CD4-positive, alpha-beta T cell treated with Interleukin-12 subunit alpha and Interleukin-12 subunit beta, for 1 hour (primary cell): Measurements from ENCODE around the gene ARHGAP23.
"Not testable (repeated sequence)": the region's sequence is repeated elsewhere in the genome, so short reads cannot be mapped to it uniquely, and the experiment has no call there.

Experiments
- DNase-seq: peaks from one replicate; pipeline ENCODE4 v3.0.0-alpha.2; 2020

The ARHGAP23 gene

DNA sequence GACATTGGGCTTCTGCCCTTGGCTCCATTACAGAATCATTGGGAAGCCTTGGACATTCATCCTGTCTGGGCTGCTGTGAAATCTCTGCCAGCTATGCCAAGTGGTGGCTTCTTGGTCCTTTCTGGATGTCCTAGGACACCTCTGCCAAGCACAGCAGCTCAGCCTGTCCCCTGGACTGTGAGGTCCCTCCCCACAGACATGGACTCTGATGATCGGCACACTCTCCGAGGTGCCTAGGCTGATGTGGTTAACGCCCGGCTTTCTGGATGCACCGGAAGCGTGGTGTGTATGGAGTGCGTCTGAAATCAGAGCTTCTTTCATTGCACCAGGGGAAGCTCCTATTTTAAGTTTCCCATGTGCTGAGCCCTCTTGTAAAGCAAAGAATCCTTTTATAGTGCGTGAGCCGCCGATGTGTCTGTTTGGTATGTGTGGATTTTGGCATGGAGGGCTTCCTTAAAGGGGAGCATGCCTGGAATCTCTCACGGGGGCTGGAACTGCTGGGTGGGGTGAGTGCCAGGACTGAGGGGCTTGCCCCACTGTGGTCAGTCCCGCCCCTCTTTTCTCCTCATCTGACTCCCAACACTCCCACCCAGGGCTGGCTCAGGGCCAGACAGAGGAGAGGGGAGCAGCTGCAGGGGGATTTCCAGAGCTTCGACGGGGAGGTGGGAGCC, 7.0 kb upstream of the ARHGAP23 start:
- no peak for DNase-seq

- DNase-seq, result no peak
Measured at GRCh38 chr17:38421871-38422827, 6.1 kb upstream of the ARHGAP23 start.

- DNase-seq, result no peak
Measured at GRCh38 chr17:38424297-38424972, 3.8 kb upstream of the ARHGAP23 start.

DNA sequence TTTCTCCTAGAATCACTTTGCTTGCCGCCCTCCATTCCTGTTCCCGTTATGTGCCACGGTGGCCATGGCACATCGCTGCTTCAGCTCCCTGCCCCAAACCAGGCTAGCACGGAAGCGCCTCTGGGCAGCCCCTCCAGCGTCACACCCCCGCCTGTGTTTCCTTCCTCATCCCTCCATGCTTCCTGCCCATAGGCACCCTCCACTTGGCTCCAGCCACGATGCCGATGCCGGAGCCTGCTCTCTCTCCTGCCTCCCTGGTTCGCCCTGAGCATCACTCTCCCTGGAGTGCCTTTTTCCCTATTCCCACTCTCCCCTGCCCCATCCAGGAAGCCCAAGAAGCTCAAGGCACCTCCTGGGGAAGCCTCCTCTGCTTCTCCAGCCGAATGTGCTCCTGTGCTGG, 3.2 kb upstream of the ARHGAP23 start:
- no peak for DNase-seq

DNA sequence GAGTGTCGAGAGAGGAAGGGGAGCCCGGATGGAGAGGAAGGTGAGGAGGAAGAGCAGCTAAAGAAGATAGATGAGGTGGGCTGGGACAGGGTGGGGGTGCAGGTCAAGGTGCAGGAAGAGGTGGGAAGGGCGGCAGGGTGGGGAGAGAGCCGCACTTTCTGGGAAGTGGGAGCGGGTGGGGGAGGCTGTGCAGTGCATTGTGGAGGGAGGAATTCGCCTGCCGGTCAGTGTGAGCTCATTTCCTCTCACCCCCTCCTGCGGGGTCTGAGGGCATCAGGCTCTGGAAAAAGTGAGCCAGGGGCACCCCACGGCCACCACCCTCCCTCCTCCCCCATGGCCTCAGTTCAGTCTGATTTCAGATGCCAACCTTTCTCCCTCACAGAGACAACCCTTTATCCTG, 2.5 kb upstream of the ARHGAP23 start:
- no peak for DNase-seq

GRCh38 chr17:38426441-38426840, 1.8 kb upstream of the ARHGAP23 start:
- DNase-seq, result no peak

DNA sequence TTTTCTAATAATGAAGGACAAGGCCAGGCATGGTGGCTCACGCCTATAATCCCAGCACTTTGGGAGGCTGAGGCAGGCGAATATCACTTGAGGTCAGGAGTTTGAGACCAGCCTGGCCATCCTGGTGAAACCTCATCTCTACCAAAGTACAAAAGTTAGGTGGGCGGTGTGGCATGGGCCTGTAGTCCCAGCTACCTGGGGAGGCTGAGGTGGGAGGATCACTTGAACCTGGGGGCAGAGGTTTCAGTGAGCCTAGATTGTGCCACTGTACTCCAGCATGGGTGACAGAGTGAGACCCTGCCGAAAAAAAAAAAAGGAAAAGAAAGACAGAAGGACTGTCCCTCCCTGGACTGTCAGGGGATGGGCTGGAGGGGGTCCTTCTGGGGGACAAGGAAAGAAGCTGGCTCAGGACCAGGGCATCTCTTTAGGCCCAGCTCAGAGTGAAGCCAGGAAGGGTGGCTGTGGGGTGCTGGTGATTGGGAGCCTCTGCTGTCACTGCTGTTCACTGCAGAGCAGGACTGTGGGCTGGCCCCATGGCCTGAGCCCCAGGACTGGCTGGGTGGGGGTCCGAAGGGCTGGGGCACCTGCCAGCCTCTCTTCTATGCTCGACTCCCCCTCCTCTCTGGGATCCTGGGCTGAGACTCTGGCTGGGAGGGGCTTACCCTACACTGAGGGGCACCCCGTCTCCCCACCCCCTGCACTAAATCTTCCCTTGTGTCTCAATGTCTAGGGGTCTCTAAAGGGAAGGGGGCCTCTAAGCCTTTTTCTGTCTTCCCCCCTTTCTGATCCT, 909 bp upstream of the ARHGAP23 start:
- DNase-seq, result no peak

- peak; percentile 9 for DNase-seq
Measured at GRCh38 chr17:38428643-38429371, 543 bp downstream of the ARHGAP23 start.

DNA sequence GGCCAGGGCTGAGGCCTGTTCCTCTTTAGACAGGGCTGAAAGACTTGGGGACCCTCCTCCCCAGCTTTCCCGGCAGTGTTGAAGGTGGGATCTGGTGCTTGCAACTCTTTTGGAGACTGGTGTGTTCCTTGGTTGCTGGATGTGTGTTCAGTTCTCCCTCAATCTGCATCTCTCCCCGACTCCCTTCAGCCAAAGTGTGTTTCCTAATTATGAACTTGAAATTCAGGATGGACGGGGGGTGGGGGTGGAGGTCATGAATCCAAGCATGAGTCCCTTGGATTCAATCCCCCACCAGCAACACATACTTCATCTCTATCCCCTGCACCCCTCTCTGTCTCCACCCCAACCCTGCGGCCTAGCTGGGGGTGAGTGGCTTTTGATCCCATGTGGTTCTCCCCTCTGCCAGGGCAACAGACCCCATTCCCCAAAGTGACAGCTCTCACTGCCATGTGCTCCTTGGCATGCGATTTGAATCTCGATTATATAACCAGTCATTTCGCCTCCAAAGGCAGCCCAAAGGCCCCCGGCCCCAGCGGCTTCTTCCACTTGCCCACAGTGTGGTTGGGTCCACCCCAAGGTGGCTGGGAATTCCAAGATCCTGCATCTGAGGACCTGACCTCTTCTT, 1.3 kb downstream of the ARHGAP23 start:
- no peak for DNase-seq

- no peak for DNase-seq
Measured at GRCh38 chr17:38430316-38430715, 2.1 kb downstream of the ARHGAP23 start.

GRCh38 chr17:38430822-38431221, 2.6 kb downstream of the ARHGAP23 start:
- DNase-seq, result no peak

- DNase-seq, result no peak
Measured at GRCh38 chr17:38431346-38432145, 3.3 kb downstream of the ARHGAP23 start.

- DNase-seq, result no peak
Measured at GRCh38 chr17:38434178-38434665, 6.0 kb downstream of the ARHGAP23 start.

DNA sequence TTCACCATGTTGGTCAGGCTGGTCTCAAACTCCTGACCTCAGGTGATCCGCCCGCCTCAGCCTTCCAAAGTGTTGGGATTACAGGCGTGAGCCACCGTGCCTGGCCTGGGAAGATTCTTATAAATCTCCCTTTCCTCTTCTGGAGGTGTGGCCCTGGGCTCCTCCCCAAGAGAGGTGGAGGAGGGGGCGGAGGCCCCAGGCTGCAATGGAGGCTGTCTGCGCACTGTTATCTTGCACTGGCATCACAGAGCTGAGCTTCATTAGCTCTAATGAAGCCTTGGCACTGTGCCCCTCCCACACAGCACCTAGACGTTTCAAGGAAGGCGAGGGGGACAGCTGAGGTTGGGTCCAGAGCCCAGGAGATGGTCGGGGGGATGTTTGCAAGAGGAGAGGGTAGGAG, 7.5 kb downstream of the ARHGAP23 start:
- no peak for DNase-seq

DNA sequence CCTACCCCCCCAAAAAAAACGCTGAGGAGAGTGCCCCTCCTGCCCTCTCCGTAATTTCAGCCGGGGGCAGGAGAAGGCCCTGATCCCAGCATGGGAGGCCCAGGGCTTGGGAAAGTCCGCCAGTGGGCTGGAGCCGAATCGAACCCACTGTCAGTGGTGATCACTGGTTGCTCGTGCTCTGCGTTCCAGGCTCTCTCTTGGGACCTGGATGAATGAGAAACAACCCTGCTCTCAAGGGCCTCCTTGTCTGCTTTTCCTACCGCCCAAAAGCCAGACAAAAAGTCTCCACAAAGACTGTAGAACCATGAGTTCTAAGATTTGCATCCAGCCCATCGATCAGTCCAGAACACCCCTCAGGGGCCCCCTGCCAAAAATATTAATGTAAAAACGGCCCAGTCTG, 8.1 kb downstream of the ARHGAP23 start:
- DNase-seq, result no peak

GRCh38 chr17:38437313-38437712, 9.0 kb downstream of the ARHGAP23 start:
- not testable (repeated sequence) for DNase-seq

- DNase-seq, result no peak
Measured at GRCh38 chr17:38439436-38439835, 11.2 kb downstream of the ARHGAP23 start.

DNA sequence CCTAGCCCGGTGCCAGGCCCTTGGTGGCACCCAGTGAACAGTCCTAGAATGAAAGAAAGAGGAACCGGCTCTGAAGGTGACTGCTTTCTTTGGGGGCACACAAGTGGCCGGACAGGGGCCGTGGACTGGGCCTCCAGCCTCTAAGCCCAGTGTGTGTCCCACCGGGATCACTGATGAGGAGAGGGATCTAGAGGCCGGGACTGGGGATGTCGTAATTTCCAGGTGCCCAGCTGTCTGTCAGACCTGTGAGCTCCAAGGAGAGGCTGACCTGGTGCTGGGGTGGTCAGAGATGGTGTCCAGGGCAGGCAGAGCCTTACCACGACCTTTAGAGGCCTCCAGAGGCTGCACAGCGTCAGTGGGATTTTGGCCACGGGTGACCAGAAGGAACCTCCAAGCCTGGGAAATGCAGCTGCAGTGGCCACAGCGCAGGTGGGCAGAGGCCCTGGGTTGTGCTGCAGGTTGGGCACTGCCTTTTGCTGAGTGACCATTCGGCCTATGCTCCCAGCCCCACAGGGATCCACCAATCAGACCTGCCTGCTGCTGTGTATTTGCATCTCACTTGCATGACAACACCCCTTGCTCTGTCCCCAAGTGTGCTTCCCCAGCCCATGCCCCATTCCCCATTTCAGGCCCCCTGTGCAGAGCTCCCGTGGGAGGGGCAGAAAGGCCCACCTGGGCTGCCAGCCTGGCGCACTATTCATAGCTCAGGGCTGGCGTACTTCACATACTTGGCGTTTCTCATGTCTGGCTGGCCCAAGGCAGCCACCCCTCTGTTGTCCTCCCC, 12.5 kb downstream of the ARHGAP23 start:
- DNase-seq, result no peak

DNA sequence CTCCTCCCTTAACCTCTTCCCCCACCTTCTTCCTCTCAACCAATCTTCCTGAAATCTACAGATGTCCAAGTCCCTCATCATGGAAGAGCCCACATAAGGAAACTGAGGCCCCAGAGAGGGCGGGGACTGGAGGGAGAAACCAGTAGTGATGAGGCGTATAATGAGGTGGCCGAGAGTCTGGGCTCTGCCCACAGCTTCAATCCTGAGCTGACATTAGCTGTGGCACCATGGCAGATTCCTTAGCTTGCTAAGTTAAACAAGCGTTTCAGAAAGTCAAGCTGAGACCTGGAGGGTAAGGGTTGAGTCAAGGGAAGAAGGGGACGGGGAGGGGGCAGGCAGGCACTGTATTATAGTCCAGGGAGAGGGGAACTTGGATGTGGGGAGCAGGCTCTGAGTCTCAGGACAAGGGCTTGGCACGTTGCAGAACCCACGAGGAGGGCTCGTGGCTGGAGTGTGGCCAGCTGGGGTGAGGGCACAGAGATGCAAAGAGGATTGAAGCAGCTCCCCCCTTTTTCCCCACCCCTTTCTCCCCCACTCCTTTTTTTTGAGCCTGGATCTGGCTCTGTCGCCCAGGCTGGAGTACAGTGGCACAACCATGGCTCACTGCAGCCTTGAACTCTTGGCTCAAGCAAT, 13.3 kb downstream of the ARHGAP23 start:
- no peak for DNase-seq
